GM18951 (cell line): Measurements from ENCODE around the gene PTPRK.

Experiments used
- POLR2A ChIP-seq: IDR thresholded peaks from 4 replicates; pipeline ENCODE4 v1.6.1; 2011; ENCODE audit warnings: mild to moderate bottlenecking; ENCODE audit not compliant: insufficient read length, insufficient read depth; ENCODE audit errors: extremely low read depth
- in situ Hi-C: fragments of 300-500 bp; cut with MboI; formaldehyde crosslinking; loops from one replicate; pipeline ENCODE4 v1.12.0; 2022; ENCODE audit warnings: low sequenced_read_pairs, mixed read lengths, inconsistent platforms; ENCODE audit not compliant: unreplicated experiment

Gene PTPRK

DNA sequence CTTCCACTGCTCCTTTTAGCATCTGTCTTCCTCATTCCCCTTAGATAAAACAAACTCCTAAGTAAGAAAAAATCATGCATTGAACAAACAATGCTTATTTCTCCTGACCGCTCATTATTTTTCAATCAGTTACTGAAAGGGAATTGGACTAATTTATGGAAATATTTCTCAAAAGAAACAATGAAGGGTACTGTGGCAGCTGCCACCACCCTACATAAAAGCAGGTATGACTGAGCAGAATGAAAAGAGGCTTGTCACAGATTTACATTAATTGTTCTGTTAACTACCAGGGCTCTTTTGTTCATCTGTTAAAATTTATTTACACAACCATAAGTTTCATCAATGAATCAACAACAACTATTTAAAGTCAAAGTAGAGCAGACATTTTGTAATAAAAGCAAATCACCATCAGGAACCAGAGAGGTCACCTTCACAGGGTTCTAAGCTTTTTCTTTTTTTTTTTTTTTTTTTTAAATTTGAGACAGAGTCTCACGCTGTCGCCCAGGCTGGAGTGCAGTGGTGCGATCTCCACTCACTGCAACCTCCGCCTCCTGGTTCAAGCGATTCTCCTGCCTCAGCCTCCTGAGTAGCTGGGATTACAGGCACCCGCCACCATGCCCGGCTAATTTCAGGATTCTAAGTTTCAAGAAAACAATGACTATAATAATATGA, 204.0 kb downstream of the PTPRK start:
- no peak for TF ChIP-seq POLR2A
- in situ Hi-C loops, result no loop called here

- in situ Hi-C loops, result no loop called here
- no peak for TF ChIP-seq POLR2A
Measured at GRCh38 chr6:128314190-128314589, 206.2 kb downstream of the PTPRK start.

- in situ Hi-C loops, result no loop called here
Measured at GRCh38 chr6:128311944-128312570, 208.3 kb downstream of the PTPRK start.

GRCh38 chr6:128310451-128310850, 209.9 kb downstream of the PTPRK start:
- in situ Hi-C loops, result no loop called here
- TF ChIP-seq POLR2A, result no peak

More at GRCh38 chr6:128311944-128312570, 208.3 kb downstream of the PTPRK start:
- TF ChIP-seq POLR2A, result no peak

GRCh38 chr6:128307671-128308070, 212.7 kb downstream of the PTPRK start:
- in situ Hi-C loops, result no loop called here
- TF ChIP-seq POLR2A, result no peak

DNA sequence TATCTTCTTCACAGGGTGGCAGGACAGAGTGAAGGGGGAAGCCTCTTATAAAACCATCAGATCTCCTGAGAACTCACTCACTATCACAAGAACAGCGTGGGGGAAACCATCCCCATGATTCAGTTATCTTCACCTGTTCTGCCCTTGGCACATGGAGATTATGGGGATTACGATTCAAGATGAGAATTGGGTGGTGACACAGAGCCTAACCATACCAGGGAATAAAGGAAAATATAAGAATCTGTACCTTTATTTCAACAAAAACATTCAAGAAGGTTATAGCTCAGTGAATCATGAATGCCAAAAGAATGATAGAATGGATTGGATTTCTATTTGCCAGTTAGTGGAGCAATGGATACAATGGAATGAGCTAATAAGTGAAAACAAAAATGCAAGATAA, 214.4 kb downstream of the PTPRK start:
- in situ Hi-C loops, result no loop called here
- no peak for TF ChIP-seq POLR2A

DNA sequence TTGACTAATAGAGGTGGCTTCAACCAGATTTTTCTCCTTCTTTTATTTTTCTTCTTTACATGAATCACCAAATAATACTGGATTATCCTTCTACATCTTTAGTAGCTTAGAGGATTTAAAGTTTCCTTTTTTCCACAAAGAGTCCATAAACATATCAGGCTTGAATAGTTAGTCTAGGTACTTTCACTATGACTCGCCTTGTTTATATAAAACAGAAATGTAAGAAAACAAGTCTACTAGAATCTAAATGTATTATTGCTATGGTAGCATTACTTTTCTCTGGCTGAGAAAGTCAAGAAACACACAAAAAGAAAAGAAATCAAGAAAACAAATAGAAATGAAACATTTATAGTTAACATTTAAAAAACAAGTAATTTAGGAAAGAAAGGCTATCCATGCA, 215.2 kb downstream of the PTPRK start:
- in situ Hi-C loops, result no loop called here
- TF ChIP-seq POLR2A, result no peak

- in situ Hi-C loops, result no loop called here
- TF ChIP-seq POLR2A, result no peak
Measured at GRCh38 chr6:128303870-128304269, 216.5 kb downstream of the PTPRK start.

- no peak for TF ChIP-seq POLR2A
- in situ Hi-C loops, result no loop called here
Measured at GRCh38 chr6:128302942-128303341, 217.5 kb downstream of the PTPRK start.

- in situ Hi-C loops, result no loop called here
- no peak for TF ChIP-seq POLR2A
Measured at GRCh38 chr6:128295670-128296069, 224.7 kb downstream of the PTPRK start.

DNA sequence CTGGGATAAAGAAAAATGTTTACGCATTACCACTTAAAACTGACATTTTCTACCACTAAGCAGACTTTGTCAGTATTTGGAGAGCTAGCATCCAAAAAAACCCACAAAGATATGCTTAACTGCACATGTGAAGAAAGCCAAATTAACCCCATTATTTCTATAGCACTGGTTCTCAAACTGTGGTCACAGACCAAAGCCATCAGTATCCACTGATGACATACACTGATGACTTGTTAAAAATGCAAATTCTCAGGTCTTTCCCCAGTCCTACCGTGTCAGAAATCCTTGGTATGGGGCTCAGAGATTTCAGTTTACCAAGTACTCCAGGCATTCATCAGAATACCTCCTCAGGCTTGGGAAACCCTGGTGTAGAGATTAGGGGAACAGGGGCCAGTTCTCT, 230.2 kb downstream of the PTPRK start:
- TF ChIP-seq POLR2A, result no peak
- in situ Hi-C loops, result no loop called here

- no peak for TF ChIP-seq POLR2A
- in situ Hi-C loops, result no loop called here
Measured at GRCh38 chr6:128284128-128284527, 236.3 kb downstream of the PTPRK start.

GRCh38 chr6:128282961-128283360, 237.4 kb downstream of the PTPRK start:
- in situ Hi-C loops, result no loop called here
- no peak for TF ChIP-seq POLR2A

- TF ChIP-seq POLR2A, result no peak
- in situ Hi-C loops, result no loop called here
Measured at GRCh38 chr6:128280960-128281359, 239.4 kb downstream of the PTPRK start.

DNA sequence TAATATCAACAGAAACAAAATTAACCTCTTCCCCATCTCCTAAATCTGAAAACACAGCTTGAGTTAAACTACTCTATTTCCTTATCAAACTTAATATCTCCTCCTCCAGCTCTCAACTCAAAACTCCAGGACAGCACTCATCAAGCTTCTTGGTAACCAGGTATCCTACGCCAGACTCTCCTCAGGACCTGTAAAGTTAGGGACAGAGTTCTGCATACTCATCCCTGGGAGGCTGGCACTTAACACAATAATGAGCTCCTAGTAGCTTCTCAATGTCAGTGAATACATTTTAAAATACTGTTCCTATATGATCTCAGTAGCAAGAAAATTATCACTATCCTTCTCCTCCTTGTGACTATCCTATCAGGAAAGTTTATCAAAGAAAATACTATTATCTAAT, 240.3 kb downstream of the PTPRK start:
- no peak for TF ChIP-seq POLR2A

DNA sequence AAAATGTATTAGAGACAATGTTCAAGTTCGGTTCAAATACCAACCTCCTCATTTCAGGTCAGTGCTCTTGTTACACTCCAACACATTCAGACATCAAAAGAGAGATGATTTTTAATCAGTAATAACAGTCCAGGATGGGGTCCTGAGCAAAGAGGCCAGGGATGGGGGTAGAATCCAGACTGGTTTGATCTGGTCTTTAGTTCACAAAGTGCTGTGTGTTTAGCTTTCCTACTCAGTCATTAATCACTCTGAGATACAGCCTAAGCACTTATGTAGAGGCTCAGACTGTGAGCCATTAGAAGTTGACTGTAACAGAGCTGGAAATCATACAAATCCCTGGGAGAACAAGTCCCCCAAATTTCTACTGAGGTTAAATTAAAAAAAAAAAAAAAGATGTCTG, 241.6 kb downstream of the PTPRK start:
- TF ChIP-seq POLR2A, result no peak
- in situ Hi-C loops, result no loop called here

More for the DNA sequence above, 240.3 kb downstream of the PTPRK start:
- in situ Hi-C loops, result no loop called here
